ENCODE results near the gene EPO. TPM values are rescaled to one million over a fixed set of nuclear protein-coding genes. Genes with fewer than 3 reads are reported as not detected.

The EPO gene
- total and polyA plus RNA-seq, 2 of the 8 experiments (the other 6 are each of a cell fraction or from before 2014, with no cell fraction given), result 0.42 to 0.95 TPM

- no peak for TF ChIP-seq RAD21 (IDR thresholded peaks at IDR 0.05 in 1 of 2, conservative IDR thresholded peaks at IDR 0.05 in 1 of 2; ENCODE audit: low read depth in 2 of 2, low read length in 2 of 2)
- TF ChIP-seq HDAC2 (IDR thresholded peaks at IDR 0.05; ENCODE audit: borderline replicate concordance in 1 of 2, low read depth in 2 of 2, low read length in 2 of 2), result no peak
- no peak for TF ChIP-seq EZH2 (IDR thresholded peaks at IDR 0.05; ENCODE audit: low read depth, low read length, severe bottlenecking)
- TF ChIP-seq EP300 (IDR thresholded peaks at IDR 0.05; ENCODE audit: borderline replicate concordance in 1 of 2, low read depth in 2 of 2, low read length in 2 of 2), result no peak
- TF ChIP-seq GABPA (IDR thresholded peaks at IDR 0.05; ENCODE audit: borderline replicate concordance, insufficient read depth, low read length), result no peak
- no peak for TF ChIP-seq RFX5 (IDR thresholded peaks at IDR 0.05; ENCODE audit: borderline replicate concordance, low read depth, low read length)
- no peak for TF ChIP-seq USF2 (IDR thresholded peaks at IDR 0.05; ENCODE audit: low read length)
- TF ChIP-seq TAF7 (optimal IDR thresholded peaks at IDR 0.05; ENCODE audit: borderline replicate concordance, low read depth, low read length), result no peak
Observed at GRCh38 chr7:100708395-100708794, 11.9 kb upstream of the EPO start (continued).

Data from H1 (cell line).